Superior temporal gyrus (tissue), 1 donor: ENCODE data around the gene KCNQ1.

Experiments used
- DNase-seq: peaks from one replicate; pipeline ENCODE4 v3.0.0-alpha.2; 2016; ENCODE audit errors: extremely low spot score

Gene KCNQ1

DNA sequence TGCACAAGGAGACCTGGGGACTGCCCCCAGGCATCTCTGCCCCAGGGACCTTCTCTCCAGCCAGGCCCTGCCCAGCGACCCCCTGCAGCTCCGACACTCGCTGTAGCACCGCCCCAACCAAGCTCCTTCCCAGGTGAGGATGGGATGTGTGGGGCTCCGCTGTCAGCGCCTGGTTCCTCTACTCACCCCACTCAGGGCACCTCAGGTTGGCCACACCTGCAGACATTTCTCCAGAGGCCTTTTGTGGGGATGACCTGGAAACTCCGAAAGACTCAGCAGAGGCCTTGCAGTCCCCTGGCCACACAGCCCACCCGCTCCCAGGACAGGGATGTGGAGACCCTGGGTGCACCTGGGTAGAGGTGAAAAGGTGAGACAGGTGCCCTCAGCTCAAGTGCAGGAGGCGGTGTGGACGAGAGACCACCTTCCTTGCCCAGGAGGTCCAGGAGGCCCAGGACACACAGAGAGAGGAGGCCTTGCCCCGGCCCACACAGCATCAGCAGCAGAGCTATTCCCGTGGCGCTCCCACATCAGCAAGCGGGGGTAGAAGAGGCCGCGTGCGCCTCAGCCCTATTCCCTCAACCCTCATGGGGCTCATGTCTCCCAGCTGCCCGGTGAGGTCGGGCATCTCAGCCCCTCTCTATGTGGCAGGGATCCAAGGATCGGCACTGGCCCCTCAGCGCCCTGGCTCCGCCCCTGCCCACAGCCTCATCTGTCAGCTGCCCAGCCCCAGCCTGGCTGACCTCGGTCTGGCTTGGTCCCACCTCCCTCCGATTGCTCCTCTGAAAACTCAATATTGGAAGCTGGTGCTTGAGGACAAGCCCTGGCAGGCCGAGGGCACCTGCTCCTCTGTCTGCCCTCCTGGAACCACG lies 21.4 kb upstream of the KCNQ1 start:
- no peak for DNase-seq

DNA sequence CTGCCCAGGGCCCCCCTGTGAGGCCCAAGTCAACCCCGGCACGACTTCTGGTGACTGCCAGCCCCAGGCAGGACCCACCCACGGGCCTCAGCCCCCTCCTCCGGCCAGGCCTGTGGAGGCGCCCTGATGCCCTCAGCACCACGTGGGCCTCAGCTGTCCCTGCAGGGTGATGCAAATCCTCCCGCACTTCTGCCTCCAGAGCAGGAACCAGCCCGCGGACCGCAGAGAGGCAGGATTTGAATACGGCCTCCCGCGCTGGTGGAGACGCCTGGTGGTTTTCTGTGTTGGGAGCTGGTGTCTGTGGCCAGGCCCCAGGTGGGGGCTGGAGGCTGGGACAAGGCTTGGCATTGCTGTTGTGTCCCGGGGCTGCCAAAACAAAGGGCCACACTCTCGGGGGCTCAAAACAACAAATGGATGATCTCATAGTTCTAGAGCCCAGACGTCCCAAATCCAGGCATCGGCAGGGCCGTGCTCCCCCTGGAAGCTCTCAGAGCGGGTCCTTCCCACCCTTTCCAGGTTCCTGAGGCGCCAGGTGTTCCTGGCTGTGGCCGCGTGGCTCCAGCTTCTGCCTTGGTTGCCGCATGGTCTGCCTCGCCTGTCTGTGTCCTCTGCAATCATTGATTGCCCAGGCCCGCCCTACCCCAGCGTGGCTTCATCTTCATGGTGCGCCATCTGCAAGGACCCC lies 19.9 kb upstream of the KCNQ1 start:
- no peak for DNase-seq

DNA sequence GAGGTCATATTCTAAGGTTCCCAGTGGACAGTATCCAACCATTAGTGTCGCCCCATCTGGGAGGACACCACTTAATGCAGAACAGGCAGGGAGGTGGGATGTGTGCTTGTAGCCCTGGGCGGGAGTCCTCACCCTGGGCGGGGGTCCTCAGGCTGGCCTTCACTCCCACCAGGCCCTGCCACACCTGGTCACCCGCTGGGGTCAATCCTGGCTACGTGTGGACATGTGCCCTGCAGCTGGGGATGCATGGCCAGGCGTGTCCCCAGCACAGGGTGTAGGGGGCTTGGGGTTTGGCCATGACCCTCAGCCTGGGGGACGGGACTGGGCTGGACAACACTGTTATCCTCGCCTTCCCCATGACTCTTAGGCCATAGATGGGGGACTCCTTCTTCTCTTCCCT lies 19.3 kb upstream of the KCNQ1 start:
- DNase-seq = no peak

DNA sequence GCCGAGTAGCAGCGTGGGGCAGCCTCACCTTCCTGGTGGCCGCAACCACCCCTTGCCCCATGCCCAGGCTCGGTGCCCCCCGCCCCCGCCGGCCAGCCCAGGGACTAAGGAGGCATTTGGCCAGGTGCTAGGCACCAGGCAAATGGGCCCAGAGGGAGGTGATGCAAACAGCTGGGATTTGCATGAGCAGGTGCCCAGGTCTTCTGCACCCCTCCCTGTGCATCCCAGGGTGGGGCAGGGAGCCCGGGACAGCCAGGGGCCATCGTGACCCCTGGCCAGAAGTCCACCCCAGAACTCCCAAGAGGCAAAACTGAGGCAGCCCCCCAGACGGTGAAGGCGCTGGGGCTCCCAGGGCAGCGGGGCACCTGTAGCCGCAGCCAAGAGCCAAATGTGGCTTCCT lies 18.6 kb upstream of the KCNQ1 start:
- no peak for DNase-seq

DNA sequence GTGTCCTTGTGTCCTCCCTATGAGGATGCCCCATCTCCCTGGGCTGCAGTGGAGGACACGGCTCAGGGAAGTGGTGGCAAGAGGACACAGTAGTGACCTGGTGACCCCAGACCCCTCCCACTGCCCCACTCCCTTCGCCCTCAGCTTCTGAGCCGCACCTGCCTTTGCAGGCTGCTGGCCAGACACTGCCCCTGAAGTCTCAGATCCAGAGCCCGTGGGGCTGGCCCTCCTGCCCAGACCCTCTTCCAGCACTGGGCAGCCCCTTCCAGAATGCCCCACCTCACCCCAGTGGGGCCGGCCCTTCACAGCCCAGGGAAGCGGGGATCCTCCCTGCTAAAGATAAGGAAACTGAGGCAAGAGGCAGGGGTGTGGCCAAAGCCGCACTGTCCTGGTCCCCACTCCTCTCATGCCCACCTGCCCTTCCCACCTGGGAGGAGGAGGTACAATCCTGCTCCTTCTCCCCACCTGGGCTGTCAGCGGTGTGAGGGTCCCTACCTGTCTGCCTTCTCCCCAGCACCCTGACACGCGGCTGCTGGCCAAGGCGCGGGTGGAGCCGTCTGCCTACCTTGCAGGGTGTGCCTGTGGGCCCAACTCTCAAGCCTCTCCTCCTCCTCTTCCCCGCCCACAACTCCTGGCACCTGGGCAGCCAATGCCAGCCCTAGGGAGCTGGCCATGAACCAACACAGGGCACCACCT lies 17.8 kb upstream of the KCNQ1 start:
- no peak for DNase-seq

DNA sequence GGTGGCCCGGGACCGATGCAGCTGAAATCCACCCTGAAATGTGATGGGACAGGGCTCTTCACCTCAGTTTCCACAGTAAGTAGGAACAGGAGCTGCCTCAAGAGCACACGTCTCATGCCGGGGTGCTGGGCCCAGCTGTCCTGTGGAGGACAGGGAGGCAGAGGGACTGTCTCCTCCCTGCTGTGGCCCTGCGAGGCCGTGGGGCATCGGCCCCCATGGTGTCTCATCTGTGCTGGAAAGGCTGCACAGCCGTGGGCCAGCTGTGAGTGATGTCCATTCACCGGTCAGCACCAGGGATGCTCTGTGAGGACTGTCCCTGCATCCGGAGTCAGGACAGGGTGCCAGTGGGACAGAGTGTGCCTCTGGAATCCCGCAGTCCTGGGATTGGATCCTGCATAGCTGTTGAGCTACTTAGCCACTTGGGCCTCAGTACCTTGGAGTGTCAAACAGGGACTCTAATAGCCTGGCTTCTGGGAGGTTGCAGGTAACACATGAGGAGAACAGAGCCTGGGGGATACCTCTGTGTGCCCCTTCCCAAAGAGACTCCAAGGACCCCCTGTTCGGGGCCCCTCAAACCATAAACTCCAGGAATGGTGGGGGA lies 17.0 kb upstream of the KCNQ1 start:
- no peak for DNase-seq

DNA sequence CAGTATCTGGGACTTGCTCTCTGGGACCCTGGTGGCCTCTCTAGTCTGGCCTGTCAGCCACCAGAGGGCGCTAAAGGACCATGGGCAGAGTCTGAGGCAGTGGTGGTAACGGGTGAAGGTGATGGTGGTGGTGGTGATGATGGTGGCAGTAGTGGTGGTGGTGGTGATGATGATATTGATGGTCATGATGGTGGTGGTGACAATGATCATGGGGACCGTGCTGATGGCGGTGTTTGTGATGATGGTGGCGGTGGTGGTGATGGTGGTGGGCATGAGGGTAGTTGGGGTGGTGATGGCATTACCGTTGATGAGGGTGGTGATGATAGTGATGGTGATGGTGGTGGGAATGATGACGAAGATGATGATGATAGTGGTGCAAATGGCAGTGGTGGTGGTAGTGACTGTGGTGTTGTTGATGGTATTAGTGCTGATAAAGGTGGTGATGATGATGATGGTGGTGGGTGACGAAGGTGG lies 16.4 kb upstream of the KCNQ1 start:
- peak; percentile 61 for DNase-seq

DNA sequence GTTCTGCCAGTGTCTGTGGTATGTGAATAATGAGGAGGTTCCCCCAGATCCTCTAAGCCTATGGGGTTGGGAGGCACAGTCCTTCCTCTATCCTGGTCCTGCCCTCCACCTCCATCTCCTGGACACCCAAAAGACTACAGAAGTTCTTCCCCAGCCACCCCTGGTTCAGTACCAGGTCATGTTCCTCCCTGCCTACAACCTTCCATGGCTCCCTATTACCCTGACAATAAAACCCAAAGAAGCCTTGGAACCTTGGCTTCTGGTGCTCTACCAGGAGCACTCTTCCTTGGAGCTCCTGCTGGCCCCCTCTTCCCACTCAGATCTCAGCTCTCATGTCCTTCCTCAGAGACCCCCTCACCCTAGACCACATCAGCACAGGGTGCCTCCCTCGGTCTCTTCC lies 13.4 kb upstream of the KCNQ1 start:
- no peak for DNase-seq

DNA sequence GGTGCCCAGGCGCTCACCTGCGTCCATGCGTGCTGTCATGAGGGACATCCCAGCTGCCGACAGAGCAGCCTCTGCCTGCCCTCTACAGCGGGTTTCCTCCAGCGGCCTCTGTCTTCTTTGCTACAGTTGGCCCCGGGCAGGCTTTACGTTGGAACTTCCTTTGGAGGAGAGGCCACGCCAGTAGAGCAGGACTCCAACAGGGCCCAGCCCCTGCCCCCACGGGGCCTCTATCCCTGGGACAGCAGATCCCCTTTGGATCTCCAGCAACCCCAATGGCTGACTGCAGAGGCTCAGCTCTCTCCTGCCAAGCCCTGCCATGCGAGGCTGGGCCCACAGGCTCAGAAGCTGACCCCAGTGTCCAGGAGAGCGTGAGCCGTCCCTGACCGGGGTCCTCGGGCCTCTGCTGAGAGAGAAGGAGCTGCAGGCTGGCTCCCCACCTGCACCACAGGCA lies 12.6 kb upstream of the KCNQ1 start:
- DNase-seq = no peak

DNA sequence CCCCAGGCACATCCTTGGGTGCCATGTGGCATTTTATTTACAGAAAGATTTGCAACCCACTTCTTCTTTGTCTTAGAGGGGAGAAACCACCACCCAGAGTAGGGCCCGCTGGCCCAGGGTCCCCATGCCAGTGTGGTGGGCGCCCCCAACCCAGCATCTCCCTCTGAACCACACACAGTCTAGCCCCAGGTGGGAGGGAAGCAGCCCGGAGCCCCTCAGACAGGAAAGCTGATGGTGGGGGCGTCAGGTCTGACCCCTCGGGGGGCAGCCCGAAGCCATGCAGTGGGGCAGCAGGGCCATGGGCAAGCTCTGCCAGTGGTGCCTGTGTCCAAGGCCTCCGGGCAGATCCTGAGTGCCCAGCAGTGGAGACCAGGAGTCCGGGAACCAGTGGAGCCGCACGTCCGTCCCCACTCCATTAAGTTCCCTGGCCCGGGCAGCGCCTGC lies 12.2 kb upstream of the KCNQ1 start:
- DNase-seq = no peak

DNA sequence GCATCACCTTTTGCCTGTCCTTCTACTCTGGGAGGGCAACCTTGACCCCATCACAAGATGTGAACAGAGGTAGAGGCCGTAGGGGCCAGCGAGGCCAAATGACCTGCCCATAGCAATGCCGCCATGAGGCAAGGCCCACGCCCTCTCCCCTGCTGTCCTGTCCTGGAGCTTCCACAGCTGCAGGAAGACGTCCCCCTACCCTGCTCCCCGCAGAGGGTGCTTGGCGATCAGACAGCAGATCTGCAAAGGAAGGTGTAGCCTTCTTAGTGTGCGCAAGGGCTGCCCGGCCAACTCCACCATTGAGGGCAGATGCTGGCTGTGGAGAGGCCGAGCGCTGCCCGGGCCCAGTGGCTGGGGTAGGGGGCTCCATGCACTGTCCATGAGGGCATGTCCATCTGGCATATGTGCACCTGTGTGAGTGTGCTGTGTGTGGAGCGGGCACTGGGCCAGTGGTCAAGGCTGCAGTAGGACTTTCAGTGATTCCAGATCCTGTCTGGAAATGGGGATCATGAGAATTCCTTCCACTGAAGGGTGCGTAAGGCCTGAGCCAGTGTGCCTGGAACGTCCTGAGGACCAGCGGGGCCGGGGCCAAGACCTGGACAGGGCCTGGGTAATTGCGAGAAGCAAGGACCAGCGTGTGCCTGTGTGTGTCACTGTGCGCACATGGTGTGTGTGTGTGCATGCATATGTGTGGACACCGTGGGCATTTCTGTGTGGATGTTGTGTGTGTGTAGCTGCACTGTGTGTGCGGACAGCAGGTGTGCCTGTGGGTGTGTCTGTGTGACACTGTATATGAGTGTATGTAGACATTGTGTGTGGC lies 11.5 kb upstream of the KCNQ1 start:
- DNase-seq = no peak

DNA sequence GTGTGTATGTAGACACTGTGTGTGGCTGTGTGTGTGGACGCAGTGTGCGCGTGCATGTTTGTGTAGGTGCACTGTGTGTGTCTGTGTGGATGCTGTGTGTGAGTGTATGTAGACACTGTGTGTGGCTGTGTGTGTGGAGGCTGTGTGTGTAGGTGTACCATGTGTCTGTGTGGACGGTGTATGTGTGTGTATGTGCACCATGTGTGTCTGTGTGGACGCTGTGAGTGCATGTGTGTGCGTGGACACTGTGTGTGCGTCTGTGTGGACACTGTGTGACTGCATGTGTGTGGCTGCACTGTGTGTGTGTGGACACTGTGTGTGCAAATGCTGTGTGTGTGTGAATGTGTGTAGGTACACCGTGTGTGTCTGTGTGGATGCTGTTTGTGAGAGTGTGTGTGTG lies 10.8 kb upstream of the KCNQ1 start:
- no peak for DNase-seq

DNA sequence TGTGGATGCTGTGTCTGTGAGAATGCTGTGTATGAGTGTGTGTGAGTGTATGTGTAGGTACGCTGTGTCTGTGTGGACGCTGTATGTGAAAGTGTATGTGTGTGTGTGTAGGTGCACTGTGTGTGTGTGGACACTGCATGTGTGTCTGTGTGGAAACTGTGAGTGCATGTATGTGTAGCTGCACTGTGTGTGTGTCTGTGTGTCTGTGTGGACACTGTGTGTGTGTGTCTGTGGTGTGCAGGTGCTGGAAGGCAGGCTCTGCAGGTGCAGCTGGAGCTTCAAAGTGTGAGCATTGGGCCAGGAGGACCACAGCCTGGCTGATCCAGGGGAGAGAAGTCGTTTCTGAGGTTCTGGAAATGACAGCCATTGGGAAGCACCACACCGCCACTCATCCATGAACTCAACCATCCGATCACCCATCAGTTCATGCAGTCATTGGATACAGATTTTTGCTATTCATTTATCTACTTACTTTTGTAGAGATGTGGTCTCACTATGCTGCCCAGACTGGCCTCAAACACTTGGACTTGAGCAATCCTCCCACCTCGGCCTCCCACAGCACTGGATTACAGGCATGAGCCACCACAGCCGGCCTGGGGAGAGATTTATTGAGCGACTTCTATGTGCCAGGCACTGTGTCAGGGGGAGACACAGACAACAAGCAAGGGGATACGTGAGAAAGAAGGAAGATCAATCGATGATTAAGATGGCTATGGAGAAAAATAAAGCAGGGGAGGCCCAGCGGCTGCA lies 10.1 kb upstream of the KCNQ1 start:
- no peak for DNase-seq

DNA sequence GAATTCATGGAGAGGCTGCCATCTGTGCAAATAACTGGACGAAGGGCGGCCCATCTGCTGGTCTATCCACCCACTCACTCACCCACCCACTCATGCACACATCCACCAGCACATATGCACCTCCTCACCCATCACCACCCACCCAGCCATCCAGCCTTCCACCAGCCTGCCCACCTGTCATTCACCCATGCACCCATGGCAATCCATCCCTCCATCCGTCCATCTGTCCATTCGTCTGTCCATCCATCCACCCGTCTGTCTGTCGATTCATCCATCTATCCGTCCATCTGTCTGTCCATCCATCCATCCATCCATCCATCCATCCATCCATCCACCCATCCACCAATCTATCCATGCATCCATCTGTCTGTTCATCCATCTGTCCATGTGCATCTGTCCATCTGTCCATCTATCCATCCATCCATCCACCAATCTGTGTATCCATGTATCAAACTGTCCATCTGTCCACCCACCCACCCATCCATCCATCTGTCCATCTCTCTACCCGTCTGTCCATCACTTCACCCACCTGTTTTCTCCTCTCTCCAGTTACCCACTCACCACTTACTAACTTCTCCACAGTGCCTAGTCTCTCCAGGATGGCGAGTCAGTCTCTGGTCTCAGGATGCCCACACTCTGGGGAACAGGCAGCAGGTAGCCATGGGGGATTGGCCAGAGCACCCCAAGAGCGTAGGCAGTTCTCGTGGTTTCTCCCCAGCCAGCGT lies 9.4 kb upstream of the KCNQ1 start:
- DNase-seq = no peak

DNA sequence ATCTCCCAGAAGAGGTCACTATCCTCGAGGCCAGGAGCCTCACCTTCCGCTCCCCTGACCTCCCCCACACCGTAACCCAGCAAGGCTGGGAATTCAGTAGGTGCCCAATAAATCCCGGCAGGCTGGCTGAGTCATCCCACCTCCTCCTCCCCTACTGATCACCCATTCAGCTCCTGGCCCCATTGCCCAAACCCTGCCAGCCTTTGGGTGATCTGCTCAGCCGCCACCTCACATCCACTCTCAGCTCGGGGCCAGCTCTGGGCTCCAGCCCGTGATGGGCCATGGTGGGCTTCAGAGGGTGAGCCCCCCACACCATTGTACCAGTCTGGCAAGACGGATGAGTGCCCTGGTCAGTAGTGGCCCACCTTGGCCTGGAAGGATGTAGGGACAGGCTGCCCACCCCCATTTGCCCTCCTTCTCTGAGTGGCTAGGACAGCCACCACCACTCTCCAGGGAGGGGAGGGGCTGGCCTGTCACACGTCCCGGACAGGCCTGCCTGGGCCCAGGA lies 8.7 kb upstream of the KCNQ1 start:
- no peak for DNase-seq

DNA sequence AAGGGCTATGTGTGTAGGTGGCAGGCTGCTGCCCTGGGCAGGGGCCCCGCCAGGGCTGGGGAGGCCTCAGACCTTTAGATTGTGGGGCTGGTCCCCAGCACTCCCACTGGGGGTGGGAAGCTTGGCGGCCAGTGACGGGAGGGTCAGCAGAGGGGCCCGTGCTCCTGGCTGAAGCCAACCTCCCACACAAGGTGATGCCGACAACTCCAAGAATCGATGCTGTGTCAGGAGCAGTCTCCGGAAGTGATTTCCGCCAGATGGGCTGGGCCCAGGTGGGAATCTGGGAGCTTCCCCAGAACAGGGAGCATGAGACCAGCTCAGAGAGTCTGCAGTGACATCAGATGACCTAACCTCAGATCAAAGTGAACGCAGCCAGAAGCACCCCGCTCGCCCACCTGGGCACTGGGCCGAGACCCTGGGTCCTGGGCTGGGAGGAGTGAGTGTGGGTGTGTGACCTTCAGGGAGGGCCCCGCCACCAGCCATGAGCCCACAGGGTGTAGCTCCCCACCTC lies 8.2 kb upstream of the KCNQ1 start:
- DNase-seq = no peak

DNA sequence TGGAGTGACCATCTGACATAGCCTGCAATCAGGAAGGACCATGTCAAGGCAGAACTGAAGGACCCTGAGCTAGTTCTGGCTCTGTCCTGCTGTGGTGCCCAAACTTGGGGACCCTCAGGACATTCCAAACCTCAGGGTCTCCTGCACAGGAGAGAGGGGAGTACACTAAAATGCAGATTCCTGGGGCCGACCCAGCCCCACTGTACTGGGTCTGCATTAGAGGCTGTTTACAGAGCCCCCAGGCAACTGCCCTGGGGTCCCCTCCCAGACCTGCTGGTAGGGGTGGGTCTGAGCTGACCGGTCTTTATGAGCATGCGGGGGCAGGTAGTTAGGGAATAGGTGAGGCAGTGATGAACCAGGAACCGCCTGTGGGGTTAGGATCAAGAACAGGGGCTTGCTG lies 7.3 kb upstream of the KCNQ1 start:
- no peak for DNase-seq

DNA sequence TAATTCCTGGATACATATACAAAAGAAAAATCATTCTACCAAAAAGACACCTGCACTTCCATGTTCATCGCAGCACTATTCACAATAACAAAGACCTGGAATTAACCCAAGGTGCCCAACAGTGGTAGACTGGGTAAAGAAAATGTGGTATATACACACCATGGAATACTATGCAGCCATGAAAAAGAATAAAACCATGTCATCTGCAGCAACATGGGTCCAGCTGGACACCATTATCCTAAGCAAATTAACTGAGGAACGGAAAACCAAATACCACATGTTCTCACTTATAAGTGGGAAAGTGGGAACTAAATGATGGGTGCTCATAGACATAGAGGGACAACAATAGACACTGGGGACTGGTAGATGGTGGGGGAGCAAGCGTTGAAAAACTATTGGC lies 5.0 kb upstream of the KCNQ1 start:
- no peak for DNase-seq

DNA sequence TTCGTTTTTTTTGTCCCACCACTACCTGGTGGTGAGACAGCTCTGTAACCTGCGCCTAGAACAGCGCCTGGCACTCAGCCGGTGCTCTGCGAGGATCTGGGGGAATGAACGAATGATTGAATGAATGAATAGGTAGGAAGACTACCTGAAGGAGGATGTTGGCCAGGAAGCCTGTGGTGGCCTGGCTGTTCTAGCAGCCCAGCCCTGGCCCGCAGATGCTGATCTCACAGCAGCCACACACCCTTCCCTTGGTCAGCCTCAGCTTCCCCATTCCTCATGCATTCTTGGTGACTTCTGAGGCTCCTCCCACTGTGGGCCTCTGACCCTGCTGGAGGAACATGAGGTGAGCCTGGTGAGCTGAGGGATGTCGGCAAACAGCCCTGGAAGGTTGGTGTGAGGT lies 4.2 kb upstream of the KCNQ1 start:
- no peak for DNase-seq
